B cell (primary cell): Measurements from ENCODE around the gene EPOP.

Experiments used
- EZH2 ChIP-seq: IDR thresholded peaks from 2 replicates; pipeline ENCODE4 v1.6.1; 2012; ENCODE audit warnings: borderline replicate concordance, low read depth, mild to moderate bottlenecking, moderate library complexity, low read length; ENCODE audit not compliant: insufficient read depth, poor library complexity, severe bottlenecking
- TF ChIP-seq, protein P1 (sequence below): fragments of 200-600 bp; IDR thresholded peaks from one replicate; pipeline ENCODE4 v1.8.0; 2022; ENCODE audit warnings: antibody characterized with exemption, mild to moderate bottlenecking

DNA sequence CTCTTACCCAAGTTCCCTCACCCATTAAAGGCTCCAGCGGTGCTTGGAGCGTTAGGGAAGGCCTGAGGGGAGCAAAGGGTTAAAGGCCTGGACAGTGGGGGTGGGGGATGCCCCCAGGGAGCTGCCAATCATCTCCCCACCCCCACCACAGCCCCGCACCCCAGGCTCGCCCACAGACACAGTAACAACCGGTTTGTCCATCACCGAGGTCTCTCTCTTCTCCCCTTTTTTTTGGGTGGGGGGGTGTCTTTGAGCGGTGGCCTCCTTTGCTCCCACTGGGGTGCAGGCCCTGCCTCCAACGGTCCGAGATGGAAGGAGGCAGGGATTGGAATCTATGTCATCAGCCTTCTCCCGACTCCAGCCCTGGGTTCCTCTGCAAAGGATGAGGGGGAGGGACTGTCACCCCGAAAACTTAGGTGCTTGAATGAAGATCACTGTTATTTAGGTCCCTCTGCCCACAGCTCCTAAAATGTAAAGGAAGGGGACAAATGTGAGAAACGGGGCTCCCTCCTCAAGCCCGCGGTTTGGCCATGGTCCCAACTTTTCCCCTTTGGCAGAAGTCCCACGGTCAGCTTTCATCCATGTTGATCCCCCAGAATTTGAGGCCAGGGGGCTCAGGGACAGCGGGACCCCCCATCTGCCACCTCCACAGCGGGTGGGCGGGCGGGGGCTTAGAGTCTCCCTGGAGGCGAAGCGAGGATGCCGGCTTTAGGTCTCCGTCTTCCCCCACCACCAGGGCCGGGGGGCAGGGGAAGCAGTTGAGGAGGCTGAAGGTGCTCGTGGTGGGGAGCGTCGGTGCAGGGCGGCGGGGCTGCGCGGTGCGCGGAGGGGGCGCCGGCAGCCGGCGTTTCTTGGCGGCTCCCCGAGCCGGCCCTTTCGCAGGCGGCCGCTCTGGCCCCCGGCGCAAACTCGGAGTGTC lies 1.7 kb downstream of the EPOP start:
- TF ChIP-seq, protein P1, sequence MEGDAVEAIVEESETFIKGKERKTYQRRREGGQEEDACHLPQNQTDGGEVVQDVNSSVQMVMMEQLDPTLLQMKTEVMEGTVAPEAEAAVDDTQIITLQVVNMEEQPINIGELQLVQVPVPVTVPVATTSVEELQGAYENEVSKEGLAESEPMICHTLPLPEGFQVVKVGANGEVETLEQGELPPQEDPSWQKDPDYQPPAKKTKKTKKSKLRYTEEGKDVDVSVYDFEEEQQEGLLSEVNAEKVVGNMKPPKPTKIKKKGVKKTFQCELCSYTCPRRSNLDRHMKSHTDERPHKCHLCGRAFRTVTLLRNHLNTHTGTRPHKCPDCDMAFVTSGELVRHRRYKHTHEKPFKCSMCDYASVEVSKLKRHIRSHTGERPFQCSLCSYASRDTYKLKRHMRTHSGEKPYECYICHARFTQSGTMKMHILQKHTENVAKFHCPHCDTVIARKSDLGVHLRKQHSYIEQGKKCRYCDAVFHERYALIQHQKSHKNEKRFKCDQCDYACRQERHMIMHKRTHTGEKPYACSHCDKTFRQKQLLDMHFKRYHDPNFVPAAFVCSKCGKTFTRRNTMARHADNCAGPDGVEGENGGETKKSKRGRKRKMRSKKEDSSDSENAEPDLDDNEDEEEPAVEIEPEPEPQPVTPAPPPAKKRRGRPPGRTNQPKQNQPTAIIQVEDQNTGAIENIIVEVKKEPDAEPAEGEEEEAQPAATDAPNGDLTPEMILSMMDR = no peak
- no peak for TF ChIP-seq EZH2
